Esophagus muscularis mucosa (tissue), 4 donors: Measurements from ENCODE around the gene PPIA. TPM values are rescaled to one million over a fixed set of nuclear protein-coding genes. Genes with fewer than 3 reads are reported as not detected.

Source experiments
- DNase-seq: peaks from one replicate; pipeline ENCODE4 v3.0.0-alpha.2; 2017; ENCODE audit errors: extremely low spot score
- H3K27ac ChIP-seq, 4 donors: fragments of 200-600 bp; sonication (generic); replicated peaks in 1 of 4; 1 replicate in 3 of 4; 2 replicates in 1 of 4; pipeline ENCODE4 v1.5.1; 2016 to 2019; ENCODE audit warnings: mild to moderate bottlenecking in 1 of 4
- H3K27me3 ChIP-seq, 4 donors: fragments of 200-600 bp; sonication (generic); one replicate each; pipeline versions ENCODE4 v1.5.1 to v1.6.0; 2016 to 2019
- H3K36me3 ChIP-seq, 4 donors: fragments of 200-600 bp; sonication (generic); one replicate each; pipeline ENCODE4 v1.5.1; 2016 to 2019
- H3K4me1 ChIP-seq, 4 donors: fragments of 200-600 bp; sonication (generic); one replicate each; pipeline ENCODE4 v1.5.1; 2016 to 2019
- H3K4me3 ChIP-seq, 4 donors: fragments of 200-600 bp; sonication (generic); 1 replicate in 2 of 4; 2 replicates in 2 of 4; pipeline ENCODE4 v1.5.1; 2016 to 2019; ENCODE audit warnings: mild to moderate bottlenecking in 4 of 4, moderate library complexity in 1 of 4
- H3K9me3 ChIP-seq, 4 donors: fragments of 200-600 bp; sonication (generic); 1 replicate in 3 of 4; 2 replicates in 1 of 4; pipeline ENCODE4 v1.5.1; 2016 to 2019
- EP300 ChIP-seq: sonication (generic); formaldehyde crosslinking; IDR thresholded peaks from one replicate; pipeline ENCODE4 v1.6.1; 2017; ENCODE audit warnings: antibody characterized with exemption
- POLR2A ChIP-seq: fragments of 450-650 bp; IDR thresholded peaks from one replicate; pipeline ENCODE4 v1.6.1; 2017; ENCODE audit warnings: antibody characterized with exemption, moderate library complexity, mild to moderate bottlenecking, low read depth
- POLR2AphosphoS5 ChIP-seq, 2 donors: sonication (generic); formaldehyde crosslinking; IDR thresholded peaks; one replicate each; pipeline ENCODE4 v1.6.1; 2017; ENCODE audit warnings: antibody characterized with exemption in 2 of 2
- WGBS: methylation state at CpG from one replicate; pipeline ENCODE4 v1.1.5; 2018; 5-methylcytosine and 5-hydroxymethylcytosine counted together
- intact Hi-C: fragments of 100-400 bp; cut with DNase I; formaldehyde crosslinking; loops from one replicate; pipeline ENCODE4 v1.15.1; 2023
- total RNA-seq, 4 donors: library from RNA; depleted of rRNA; stranded (reverse); fragments of >200 nt; gene quantifications; one replicate each; pipeline versions ENCODE4 v1.1.0 to v1.2.1, GENCODE V29; 2016
- TF ChIP-seq, protein P1 (sequence below), 3 experiments: fragments of 200-600 bp in 2 of 3; fragments of 450-650 bp in 1 of 3; sonication (generic) in 2 of 3; IDR thresholded peaks; one replicate each; pipeline ENCODE4 v1.5.1; 2017 to 2019; ENCODE audit warnings: antibody characterized with exemption in 3 of 3, mild to moderate bottlenecking in 2 of 3, moderate library complexity in 1 of 3

Gene PPIA
- total RNA-seq, 4 donors from 2014 or later: 1,223 to 1,666 (median 1,462) TPM

DNA sequence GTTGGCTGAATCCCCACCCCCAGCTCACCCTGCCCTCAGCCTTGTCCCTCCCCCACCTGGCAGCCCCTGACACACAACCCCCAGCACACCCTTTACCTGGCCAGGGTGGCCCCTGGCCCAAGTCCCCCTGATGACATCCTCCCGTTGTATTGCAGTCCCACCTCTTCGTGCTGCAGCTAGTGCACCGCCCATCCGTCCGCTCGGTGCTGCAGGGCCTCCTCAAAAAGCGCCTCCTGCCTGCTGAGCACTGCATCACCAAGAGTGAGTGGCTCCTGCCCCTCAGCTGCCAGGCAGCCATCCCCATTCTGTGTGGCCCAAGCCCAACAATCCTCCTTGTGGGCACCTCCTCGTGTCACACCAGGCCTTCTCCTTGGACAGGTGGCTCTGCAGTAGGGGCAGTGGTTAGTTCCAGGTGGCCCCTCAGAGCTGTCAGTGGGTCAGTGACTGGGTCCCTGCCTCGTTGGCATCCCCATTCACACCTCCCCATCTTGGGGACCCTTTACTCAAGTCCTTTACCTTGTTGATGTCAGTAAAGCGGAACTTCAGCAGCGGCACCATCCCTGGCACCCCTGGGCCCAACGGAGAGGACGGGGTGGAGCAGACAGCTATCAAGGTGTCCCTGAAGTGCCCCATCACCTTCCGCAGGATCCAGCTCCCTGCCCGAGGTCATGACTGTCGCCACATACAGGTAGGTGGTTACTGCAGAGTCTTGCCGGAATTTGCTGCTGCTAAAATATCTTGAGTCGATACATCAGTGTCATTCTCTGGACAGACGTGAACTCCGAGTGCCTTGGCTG lies 33.6 kb upstream of the PPIA start:
- Histone ChIP-seq H3K36me3 (peaks cover 63 to 99% (median 94%) of the 10 kb centered on the region in 4 donors), H3K4me1 (peaks cover 7 to 26% (median 18%) of the 10 kb centered on the region in 4 donors), H3K4me3 (no peak overlapping the region), H3K27me3 (no peaks in the 10 kb centered on the region), H3K9me3 (no peaks in the 10 kb centered on the region), H3K27ac (no peak overlapping the region)
- intact Hi-C loops: no loop called here
- 93% methylated on average over 17 of the region's 20 CpGs for WGBS
- no peak for TF ChIP-seq POLR2AphosphoS5 (IDR thresholded peaks at IDR 0.05)
- TF ChIP-seq, protein P1, sequence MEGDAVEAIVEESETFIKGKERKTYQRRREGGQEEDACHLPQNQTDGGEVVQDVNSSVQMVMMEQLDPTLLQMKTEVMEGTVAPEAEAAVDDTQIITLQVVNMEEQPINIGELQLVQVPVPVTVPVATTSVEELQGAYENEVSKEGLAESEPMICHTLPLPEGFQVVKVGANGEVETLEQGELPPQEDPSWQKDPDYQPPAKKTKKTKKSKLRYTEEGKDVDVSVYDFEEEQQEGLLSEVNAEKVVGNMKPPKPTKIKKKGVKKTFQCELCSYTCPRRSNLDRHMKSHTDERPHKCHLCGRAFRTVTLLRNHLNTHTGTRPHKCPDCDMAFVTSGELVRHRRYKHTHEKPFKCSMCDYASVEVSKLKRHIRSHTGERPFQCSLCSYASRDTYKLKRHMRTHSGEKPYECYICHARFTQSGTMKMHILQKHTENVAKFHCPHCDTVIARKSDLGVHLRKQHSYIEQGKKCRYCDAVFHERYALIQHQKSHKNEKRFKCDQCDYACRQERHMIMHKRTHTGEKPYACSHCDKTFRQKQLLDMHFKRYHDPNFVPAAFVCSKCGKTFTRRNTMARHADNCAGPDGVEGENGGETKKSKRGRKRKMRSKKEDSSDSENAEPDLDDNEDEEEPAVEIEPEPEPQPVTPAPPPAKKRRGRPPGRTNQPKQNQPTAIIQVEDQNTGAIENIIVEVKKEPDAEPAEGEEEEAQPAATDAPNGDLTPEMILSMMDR (IDR thresholded peaks at IDR 0.05): no peak
- DNase-seq: no peak

DNA sequence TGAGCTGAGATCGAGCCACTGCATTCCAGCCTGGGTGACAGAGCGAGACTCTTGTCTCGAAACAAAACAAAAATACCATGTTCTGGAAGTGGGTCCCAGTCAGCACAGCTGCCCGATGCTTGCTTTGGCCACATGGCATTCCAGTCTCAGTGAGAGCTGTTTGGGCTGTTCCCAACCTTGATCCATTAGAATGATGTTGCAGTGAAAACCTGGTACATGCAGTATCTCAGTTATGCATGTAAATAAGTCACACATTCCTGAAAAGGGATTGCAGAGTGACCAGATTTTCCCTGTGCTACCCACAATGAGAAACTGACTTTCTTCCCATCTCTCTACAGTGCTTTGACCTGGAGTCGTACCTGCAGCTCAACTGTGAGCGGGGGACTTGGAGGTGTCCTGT lies 32.4 kb upstream of the PPIA start:
- Histone ChIP-seq H3K4me1 (peaks cover 19 to 36% (median 29%) of the 10 kb centered on the region in 4 donors), H3K27me3 (no peaks in the 10 kb centered on the region), H3K4me3 (no peak overlapping the region), H3K27ac (no peak overlapping the region), H3K9me3 (no peaks in the 10 kb centered on the region), H3K36me3 (peaks cover 57 to 88% (median 88%) of the 10 kb centered on the region in 4 donors)
- intact Hi-C loops: no loop called here
- WGBS: 90% methylated on average over 5 of the region's 6 CpGs
- TF ChIP-seq EP300 (no peak), POLR2AphosphoS5 (IDR thresholded peaks at IDR 0.05) (no peak), POLR2A (no peak)
- TF ChIP-seq, protein P1 (IDR thresholded peaks at IDR 0.05): no peak
- no peak for DNase-seq

DNA sequence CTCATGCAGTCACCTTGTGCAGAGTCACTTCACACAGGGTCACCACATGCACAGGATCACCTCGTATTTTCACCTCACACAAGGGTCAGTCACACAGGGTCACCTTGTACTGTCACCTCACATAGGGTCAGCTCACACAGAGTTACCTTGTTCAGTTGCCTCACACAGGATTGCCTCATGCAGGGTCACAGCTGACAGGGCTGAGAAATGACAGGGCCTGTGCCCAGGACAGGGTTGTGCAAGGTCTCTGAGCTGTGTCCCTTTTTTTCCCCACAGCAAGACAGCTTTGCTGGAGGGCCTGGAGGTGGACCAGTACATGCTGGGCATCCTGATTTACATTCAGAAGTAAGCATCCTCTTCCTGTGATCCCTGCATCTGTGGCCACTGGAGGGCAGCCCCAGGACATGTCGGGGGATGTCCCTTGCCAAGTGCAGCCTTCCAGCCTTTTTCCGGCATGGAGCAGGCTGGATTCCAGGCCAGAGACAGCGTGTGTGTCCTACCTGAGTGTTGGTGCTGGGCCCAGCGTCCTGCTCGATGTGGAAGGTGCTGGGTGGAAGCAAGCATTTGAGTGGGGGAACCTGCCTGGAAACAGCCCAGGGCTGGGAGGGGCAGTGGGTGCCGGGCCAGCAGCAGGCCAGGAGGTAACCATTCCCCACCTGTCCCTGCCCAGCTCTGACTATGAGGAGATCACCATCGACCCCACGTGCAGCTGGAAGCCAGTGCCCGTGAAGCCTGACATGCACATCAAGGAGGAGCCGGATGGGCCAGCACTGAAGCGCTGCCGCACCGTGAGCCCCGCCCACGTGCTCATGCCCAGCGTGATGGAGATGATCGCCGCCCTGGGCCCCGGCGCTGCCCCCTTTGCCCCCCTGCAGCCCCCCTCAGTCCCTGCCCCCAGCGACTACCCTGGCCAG lies 31.6 kb upstream of the PPIA start:
- Histone ChIP-seq H3K9me3 (no peaks in the 10 kb centered on the region), H3K27ac (no peak overlapping the region), H3K36me3 (peaks cover 57 to 80% (median 79%) of the 10 kb centered on the region in 4 donors), H3K4me3 (no peak overlapping the region), H3K4me1 (peaks cover 27 to 45% (median 37%) of the 10 kb centered on the region in 4 donors), H3K27me3 (no peaks in the 10 kb centered on the region)
- intact Hi-C loops: no loop called here
- DNase-seq: no peak
- no peak for TF ChIP-seq POLR2A
- peak in 1 of 2 donors; percentile 4 for TF ChIP-seq POLR2AphosphoS5 (IDR thresholded peaks at IDR 0.05)
- WGBS: 75% methylated on average over 1 of the region's 22 CpGs

DNA sequence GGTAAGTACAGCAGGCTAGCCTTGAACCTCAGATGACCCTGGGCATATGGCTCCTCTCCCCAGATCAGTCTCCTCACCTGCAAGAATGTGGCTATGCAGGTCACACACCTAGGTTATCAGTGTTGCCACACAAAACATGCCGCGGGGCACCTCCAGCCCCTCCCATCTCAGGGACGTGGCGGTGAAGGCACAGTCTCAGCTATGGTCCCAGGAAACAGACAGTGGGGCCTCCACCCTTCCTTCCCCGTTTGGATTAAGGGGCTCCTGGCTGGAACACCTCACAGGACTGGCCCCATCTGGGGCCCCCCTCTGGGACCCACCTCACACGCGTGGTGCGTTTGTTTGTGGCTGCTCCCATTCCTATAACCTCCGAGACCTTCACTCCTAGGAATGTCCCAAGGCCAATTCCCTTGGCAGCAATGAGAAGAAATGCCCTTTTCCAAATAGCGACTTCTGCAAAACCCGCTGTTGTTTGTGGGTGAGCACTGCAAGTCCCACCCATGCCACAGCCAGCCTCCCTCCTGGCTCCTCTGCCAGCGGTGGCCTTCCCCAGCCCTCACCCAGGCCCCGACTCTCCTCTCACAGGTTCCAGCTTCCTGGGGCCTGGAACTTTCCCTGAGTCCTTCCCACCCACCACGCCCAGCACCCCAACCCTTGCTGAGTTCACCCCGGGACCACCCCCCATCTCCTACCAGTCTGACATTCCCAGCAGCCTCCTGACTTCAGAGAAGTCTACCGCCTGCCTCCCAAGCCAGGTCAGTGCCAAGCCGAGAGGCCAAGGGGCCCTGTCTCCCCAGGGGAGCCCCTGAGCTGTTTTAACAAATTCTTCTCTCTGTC lies 30.7 kb upstream of the PPIA start:
- H3K36me3 ChIP-seq: peaks cover 57 to 71% (median 71%) of the 10 kb centered on the region in 4 donors

More for the DNA sequence above, 30.7 kb upstream of the PPIA start:
- Histone ChIP-seq H3K4me1 (peaks cover 35 to 54% (median 46%) of the 10 kb centered on the region in 4 donors), H3K4me3 (no peak overlapping the region), H3K27me3 (no peaks in the 10 kb centered on the region), H3K27ac (peak overlapping the region in 3 of 4 donors; percentile 3 to 77 (median 7)), H3K9me3 (no peaks in the 10 kb centered on the region)
- no peak for DNase-seq
- intact Hi-C loops: no loop called here
- TF ChIP-seq, protein P1 (IDR thresholded peaks at IDR 0.05): no peak
- no peak for TF ChIP-seq EP300
- no peak for TF ChIP-seq POLR2AphosphoS5 (IDR thresholded peaks at IDR 0.05)
- TF ChIP-seq POLR2A: no peak
- WGBS: 91% methylated on average over 16 of the region's 17 CpGs
